Bronchial epithelial cell (primary cell): ENCODE data around the gene ZDHHC11B. TPM values are rescaled to one million over a fixed set of nuclear protein-coding genes. Genes with fewer than 3 reads are reported as not detected.
"Not testable (repeated sequence)": the region's sequence is repeated elsewhere in the genome, so short reads cannot be mapped to it uniquely, and the experiment has no call there.

ENCODE experiments used
- DNase-seq: peaks from one replicate; pipeline ENCODE4 v3.0.0-alpha.2; 2010; ENCODE audit warnings: low read depth
- FAIRE-seq: peaks from 2 replicates; lab custom pipeline; 2011; peaks lifted over from hg19 to GRCh38; lab: Jason Lieb, UNC
- H3K27me3 ChIP-seq: 2 replicates; pipeline ENCODE4 v1.5.1; 2011; ENCODE audit warnings: low read length; ENCODE audit not compliant: control insufficient read depth, insufficient read depth
- H3K36me3 ChIP-seq: 2 replicates; pipeline ENCODE4 v1.5.1; 2011; ENCODE audit warnings: low read length; ENCODE audit not compliant: control insufficient read depth, insufficient read depth
- H3K4me3 ChIP-seq: 2 replicates; pipeline ENCODE4 v1.5.1; 2011; ENCODE audit warnings: mild to moderate bottlenecking, low read depth, low read length, control low read depth
- CTCF ChIP-seq: IDR thresholded peaks from 2 replicates; pipeline ENCODE4 v1.5.1; 2011; ENCODE audit warnings: mild to moderate bottlenecking, moderate library complexity, low read length, control low read depth, inconsistent platforms; ENCODE audit not compliant: insufficient read depth, severe bottlenecking
- total RNA-seq: library from RNA; depleted of rRNA; stranded (reverse); fragments of >200 nt; gene quantifications from 2 replicates; pipeline ENCODE4 v1.2.1, GENCODE V29; 2014

Gene ZDHHC11B
- total RNA-seq, 1 donor from 2014 or later = under 0.01 TPM

DNA sequence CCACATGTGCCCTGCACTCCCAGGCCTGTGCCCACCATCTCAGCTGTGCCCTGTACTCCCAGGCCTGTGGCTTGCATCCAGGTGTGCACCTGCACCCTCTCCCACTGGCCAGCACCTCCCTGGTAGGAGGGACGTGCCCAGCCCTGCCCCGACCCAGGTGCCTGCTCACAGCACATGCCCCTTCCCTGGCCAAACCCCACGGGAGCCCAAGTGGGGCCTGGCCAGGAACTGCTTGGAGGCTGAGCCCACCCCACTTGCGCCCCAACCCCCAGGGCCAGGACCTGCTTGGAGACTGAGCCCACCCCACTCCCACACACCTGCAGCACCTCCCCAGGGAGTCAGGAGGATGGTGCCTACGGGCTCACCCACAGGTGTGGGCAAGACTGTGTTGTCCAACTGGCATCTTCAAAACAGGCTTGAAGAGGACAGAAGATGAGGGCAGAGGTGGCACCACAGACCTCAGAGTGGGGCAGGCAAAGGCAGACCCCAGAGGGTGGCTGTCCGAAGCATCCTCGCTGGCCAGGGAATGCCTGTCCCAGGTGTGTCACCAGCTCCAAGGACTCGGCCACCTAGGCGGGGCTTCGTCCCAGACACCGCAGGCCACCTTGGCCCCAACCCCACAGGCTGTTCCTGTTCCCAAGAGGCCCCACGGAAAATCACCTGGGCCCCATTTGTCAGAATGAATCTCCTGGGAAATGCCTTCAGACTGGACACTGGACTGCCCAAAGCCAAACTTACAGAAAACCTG lies 10.8 kb downstream of the ZDHHC11B start:
- no peak for TF ChIP-seq CTCF
- DNase-seq (no peak), FAIRE-seq (no peak)
- Histone ChIP-seq H3K4me3 (no peak overlapping the region), H3K36me3 (no peaks in the 10 kb centered on the region), H3K27me3 (no peaks in the 10 kb centered on the region)

GRCh38 chr5:772931-773330 lies 11.6 kb downstream of the ZDHHC11B start:
- DNase-seq, H3K4me3 ChIP-seq, H3K27me3 ChIP-seq, H3K36me3 ChIP-seq, FAIRE-seq: not testable (repeated sequence)

DNA sequence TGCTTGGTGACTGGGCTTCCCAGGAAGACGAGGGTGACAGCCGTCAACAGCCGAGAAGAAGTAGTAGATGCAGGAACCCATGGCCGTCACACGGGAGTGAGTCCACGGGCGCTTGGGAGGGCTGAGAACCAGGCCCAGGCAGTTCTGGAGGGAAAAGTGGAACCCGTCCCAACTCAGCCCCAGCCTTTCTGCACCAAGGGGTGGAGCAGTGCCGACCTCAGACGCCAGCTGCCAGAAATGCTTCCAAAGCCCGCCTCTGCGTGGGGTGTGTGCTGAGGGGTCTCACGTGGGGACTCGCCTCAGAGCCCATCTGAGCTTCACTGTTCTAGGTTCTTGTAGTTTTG lies 12.0 kb downstream of the ZDHHC11B start:
- DNase-seq, FAIRE-seq, H3K36me3 ChIP-seq, H3K4me3 ChIP-seq, H3K27me3 ChIP-seq: not testable (repeated sequence)

DNA sequence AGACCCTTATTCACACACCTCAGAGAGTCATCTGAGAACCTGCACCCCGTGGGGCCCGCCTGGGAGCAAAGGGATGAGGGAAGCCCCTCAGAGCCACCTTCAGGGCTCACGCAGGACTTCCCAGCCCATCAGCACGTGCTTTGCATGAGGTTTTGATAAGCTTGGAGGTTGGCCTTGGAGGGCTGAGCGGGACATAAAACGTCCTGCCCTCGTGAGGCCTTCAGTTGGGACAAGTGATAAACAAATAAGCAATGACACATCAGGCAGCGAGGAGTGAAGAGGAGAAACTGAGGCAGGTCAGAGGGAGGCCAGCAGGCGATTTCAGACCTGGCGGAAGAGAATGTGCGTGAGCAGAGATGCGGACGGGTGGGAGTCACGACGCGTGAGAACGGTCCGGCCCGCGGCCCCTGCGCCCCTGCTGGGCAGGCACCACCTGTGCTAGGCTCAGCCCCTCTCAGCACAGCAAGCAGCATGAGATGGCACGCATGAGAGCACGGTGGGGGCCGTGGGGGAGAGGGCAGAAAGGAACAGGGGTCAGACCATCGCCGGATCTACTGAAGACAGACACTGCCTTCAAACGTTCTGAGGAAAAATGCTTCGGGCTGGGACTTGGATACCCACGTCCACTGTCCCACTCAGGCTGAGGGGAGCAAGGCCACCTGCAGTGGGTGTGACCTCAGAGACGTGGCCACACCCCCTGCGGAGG lies 12.5 kb downstream of the ZDHHC11B start:
- H3K27me3 ChIP-seq, DNase-seq, H3K36me3 ChIP-seq, H3K4me3 ChIP-seq: not testable (repeated sequence)
- FAIRE-seq = peak; percentile 89

GRCh38 chr5:771087-771781 lies 13.3 kb downstream of the ZDHHC11B start:
- DNase-seq, H3K27me3 ChIP-seq, H3K36me3 ChIP-seq, FAIRE-seq, H3K4me3 ChIP-seq: not testable (repeated sequence)

- not testable (repeated sequence) for H3K36me3 ChIP-seq, H3K27me3 ChIP-seq, H3K4me3 ChIP-seq, DNase-seq, FAIRE-seq
These were observed 13.9 kb downstream of the ZDHHC11B start for GRCh38 chr5:770585-770984.

- not testable (repeated sequence) for DNase-seq, H3K27me3 ChIP-seq, FAIRE-seq, H3K36me3 ChIP-seq, H3K4me3 ChIP-seq
These were observed 14.9 kb downstream of the ZDHHC11B start for GRCh38 chr5:769485-770145.

DNA sequence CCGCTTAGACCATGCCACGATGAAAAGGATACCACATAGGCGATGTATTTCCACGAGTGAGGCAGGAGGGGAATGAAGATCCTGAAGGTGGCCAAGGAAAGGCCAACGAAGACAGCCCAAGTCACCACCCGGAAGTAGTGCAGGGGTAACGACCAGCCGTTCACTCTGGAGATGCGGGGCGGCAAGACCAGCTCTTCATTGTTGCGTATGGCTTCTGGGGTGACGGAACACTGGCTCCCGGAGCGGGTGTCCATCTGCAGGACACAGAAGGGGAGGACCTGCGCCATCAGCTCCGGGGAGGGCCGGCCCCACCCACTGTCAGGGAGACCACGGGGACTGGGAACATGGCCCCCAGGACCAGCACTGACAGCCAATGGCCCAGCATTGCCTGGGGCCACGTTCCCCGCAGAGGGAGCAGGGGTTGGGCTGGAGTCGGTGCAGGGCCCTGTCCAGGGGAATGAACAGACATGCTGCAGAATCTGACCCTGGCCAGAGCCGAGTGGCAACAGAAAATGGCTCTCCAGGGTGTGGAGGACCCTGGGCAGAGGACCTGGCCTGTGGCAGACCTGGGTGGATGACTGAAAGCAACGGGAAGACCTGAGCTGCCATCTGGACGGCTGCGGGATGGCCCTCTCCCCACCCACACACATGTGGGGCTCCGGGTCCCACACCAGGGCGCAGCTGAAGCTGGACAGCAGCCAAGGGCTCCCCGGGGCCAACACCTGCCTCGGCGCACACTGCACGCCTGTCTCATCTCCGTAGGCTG lies 17.7 kb downstream of the ZDHHC11B start:
- Histone ChIP-seq H3K4me3 (no peak overlapping the region), H3K27me3 (no peaks in the 10 kb centered on the region), H3K36me3 (no peaks in the 10 kb centered on the region)
- no peak for TF ChIP-seq CTCF
- DNase-seq (no peak), FAIRE-seq (no peak)
